GM12872 (cell line): Measurements from ENCODE around the gene FRMD5.

ENCODE experiments used
- TF ChIP-seq, protein P1 (sequence below): IDR thresholded peaks from 3 replicates; pipeline ENCODE4 v1.5.1; 2011; ENCODE audit warnings: low read depth, mild to moderate bottlenecking, low read length, moderate library complexity; ENCODE audit not compliant: insufficient read depth

The FRMD5 gene

DNA sequence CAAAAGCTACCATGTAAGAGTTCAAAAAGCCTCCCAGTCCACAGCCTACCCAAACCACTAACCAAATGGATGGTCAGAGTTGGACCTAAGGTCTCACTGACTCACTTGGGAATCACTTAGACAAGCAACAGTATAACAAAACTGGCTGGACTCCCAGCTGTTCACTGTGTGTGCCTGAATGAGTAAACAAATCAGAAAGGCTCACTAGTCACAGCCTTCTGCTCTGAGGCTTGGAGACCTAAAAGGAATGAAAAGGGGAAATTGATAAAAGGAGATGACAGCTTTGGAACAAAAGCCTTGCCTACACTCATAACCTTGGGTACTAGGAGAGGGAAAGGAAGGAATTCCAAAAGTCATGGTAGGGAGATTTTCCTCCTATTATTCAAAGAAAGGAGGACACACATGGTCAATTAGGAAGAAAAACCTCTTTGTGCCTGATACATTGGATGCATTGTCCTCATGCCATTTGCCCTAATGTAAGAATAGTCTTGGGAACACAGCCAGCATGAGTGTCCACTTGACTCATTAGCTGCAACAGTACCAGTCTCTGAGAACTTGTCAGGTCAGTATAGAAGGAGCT is 92.3 kb downstream of the FRMD5 start:
- TF ChIP-seq, protein P1, sequence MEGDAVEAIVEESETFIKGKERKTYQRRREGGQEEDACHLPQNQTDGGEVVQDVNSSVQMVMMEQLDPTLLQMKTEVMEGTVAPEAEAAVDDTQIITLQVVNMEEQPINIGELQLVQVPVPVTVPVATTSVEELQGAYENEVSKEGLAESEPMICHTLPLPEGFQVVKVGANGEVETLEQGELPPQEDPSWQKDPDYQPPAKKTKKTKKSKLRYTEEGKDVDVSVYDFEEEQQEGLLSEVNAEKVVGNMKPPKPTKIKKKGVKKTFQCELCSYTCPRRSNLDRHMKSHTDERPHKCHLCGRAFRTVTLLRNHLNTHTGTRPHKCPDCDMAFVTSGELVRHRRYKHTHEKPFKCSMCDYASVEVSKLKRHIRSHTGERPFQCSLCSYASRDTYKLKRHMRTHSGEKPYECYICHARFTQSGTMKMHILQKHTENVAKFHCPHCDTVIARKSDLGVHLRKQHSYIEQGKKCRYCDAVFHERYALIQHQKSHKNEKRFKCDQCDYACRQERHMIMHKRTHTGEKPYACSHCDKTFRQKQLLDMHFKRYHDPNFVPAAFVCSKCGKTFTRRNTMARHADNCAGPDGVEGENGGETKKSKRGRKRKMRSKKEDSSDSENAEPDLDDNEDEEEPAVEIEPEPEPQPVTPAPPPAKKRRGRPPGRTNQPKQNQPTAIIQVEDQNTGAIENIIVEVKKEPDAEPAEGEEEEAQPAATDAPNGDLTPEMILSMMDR = no peak

DNA sequence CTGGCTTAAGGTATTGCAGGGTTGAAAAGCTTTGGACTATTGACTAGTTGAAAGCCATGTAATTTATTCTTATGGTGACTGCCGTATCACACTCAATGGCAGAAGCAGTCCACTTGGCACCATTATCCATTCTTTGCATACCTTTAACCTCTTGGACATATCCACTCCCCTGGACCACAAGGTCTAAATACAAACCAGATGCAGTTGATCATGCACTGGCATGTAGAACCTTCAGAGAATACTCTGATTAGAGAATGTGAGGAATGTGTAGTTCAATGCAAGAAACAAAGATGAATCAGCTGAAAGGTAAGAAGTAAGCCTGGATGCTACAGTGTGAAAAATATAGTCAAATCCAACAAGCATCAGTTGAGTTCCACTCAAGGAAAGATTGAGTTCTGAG is 93.1 kb downstream of the FRMD5 start:
- TF ChIP-seq, protein P1 = no peak

DNA sequence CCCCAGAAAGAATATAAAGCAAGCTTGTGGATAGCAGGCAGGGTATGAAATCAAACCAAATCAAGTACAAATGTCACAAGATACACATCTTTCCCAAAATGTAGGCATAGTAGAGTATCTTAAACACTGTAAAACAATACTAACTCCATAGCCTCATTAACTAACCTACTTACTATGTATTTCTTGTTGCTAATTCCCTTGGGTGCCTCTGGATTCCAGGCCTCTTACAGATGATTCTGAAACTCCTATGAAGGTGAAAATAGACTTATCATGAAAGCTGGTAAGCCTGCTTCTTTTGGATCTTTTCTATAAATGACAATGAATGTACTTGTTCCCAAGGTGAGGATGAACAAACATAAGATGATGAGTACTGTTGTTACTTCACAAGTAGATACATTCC is 93.8 kb downstream of the FRMD5 start:
- TF ChIP-seq, protein P1 = no peak

DNA sequence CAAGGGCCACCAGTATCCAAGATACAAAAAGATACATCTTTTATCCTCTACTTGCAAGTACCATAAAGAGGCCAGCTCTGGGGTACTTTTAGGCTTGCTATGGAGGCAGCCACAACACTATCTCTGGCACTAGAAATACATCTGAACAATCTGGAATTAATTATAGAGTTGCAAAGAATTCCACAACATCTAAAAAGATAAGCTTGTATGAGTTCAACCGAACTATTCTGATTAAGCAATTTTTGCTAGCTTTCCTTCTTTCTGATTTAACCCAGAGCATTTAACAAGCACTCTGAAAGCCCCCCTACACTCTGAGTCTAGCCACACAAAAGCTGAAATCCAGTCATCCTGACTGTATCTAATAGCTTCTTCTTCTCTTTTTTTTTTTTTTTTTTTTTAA is 95.4 kb downstream of the FRMD5 start:
- TF ChIP-seq, protein P1 = no peak

DNA sequence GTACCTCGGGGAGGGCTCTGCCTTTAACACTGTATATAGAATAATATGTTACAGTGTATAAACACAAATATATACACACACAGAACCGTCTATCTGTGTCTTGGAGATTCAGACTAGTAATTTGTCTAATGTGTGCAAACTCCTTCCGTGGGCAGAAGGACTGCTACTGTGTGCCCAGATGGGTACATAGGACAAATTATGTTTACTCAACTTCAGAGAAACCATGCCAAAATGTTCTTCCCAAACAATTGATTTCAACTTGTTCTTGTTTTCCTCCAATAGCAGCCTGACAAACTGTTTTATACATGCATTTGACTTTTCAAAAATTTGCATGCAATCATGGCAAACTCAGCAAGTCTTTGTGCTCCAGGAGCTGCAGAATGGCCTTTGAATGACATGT is 97.5 kb downstream of the FRMD5 start:
- TF ChIP-seq, protein P1 = no peak

DNA sequence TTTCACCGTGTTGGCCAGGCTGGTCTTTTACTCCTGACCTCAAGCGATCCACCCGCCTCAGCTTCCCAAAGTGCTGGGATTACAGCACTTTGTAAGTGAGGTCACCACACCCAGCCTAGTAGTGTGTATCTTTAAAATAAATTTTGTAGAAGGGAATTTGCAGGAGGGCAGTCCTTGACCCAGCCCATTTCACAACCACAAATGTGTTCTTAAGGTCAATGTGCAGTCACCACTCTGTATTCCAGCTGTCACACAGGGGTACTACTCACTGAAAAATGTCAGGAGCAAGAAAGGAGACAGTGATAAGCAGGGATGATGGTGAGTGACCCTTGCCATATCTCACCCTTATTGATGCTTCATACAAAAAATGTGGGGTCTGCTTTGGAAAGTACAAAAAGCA is 98.5 kb downstream of the FRMD5 start:
- TF ChIP-seq, protein P1 = no peak

DNA sequence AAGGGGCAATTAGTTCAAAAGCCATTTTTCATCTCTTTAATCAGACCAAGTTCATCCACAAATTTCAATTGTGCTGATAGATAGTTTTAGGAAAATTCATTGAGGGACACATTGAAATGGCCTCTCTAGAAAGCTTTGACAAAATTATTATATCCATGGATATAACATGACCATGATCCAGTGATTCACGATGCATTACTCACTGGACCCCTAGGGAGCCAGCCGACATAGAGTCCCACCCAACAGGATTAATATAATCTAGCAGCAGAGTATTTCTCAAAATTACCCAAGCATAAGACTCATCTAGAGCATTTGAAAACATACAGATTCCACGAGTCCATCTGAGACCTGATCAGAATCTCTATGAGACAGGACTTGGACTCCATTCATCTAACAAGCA is 100.3 kb downstream of the FRMD5 start:
- TF ChIP-seq, protein P1 = no peak

DNA sequence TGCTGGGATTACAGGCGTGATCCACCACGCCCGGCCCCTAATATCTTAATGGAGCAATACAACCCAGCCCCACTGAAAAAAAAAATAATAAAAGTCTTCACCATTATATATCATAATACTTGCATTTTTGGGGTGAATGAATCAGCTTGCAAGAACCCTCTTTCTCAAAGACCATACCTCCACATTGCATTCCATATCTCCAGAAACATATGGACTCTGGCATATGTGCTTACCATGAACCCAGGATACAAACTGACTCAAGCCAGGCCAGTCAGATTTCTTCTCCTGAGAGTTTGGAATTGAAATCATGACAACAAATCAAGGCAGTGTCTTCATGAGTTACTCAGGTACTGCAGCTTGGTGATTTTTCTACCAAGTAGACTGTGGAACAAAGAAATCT is 101.2 kb downstream of the FRMD5 start:
- TF ChIP-seq, protein P1 = no peak
